Mesenchymal stem cell (in vitro differentiated cells and primary cell): ENCODE data around the gene GNB3.
A peak's percentile ranks its signal among the peaks of the same experiment; 100 is the strongest.
"Not testable (repeated sequence)": the region's sequence is repeated elsewhere in the genome, so short reads cannot be mapped to it uniquely, and the experiment has no call there.

Experiments used
- DNase-seq: peaks from one replicate; pipeline ENCODE4 v3.0.0-alpha.2; 2013
- H2AFZ ChIP-seq: one replicate; pipeline ENCODE4 v1.6.1; 2013; ENCODE audit warnings: low read depth, mild to moderate bottlenecking, control low read depth, inconsistent platforms, low read length, moderate library complexity
- H2AK5ac ChIP-seq: 2 replicates; pipeline ENCODE4 v1.6.1; 2013; ENCODE audit warnings: low read length, moderate library complexity, mild to moderate bottlenecking, inconsistent platforms; ENCODE audit not compliant: severe bottlenecking
- H2BK120ac ChIP-seq: one replicate; pipeline ENCODE4 v1.6.1; 2013; ENCODE audit warnings: low read depth, mild to moderate bottlenecking, inconsistent platforms, low read length, moderate library complexity
- H2BK12ac ChIP-seq, 2 experiments: one replicate each; pipeline ENCODE4 v1.6.1; 2013; ENCODE audit warnings: inconsistent platforms in 2 of 2, low read length in 2 of 2, mild to moderate bottlenecking in 2 of 2, moderate library complexity in 2 of 2, control low read depth in 1 of 2
- H2BK15ac ChIP-seq: one replicate; pipeline ENCODE4 v1.6.1; 2013; ENCODE audit warnings: mild to moderate bottlenecking, low read depth, inconsistent platforms; ENCODE audit not compliant: poor library complexity, severe bottlenecking
- H2BK5ac ChIP-seq: 2 replicates; pipeline ENCODE4 v1.6.1; 2013; ENCODE audit warnings: low read depth, mild to moderate bottlenecking, low read length, control low read depth, inconsistent platforms; ENCODE audit not compliant: poor library complexity, severe bottlenecking
- H3K14ac ChIP-seq, 2 experiments: one replicate each; pipeline ENCODE4 v1.6.1; 2013; ENCODE audit warnings: inconsistent platforms in 2 of 2, low read length in 2 of 2, control low read depth in 1 of 2, mild to moderate bottlenecking in 1 of 2, moderate library complexity in 1 of 2
- H3K18ac ChIP-seq, 2 experiments: one replicate each; pipeline ENCODE4 v1.6.1; 2013; ENCODE audit warnings: inconsistent platforms in 2 of 2, low read length in 2 of 2, control low read depth in 1 of 2, low read depth in 1 of 2, mild to moderate bottlenecking in 1 of 2
- H3K23ac ChIP-seq, 2 experiments: one replicate each; pipeline ENCODE4 v1.6.1; 2013; ENCODE audit warnings: inconsistent platforms in 2 of 2, low read length in 2 of 2, mild to moderate bottlenecking in 2 of 2, moderate library complexity in 2 of 2, control low read depth in 1 of 2
- H3K27ac ChIP-seq: 2 replicates; pipeline ENCODE4 v1.5.1; 2013; ENCODE audit warnings: mild to moderate bottlenecking, moderate library complexity, low read length, control low read depth, inconsistent platforms; ENCODE audit not compliant: poor library complexity, severe bottlenecking
- H3K27me3 ChIP-seq, 2 experiments: 2 replicates each; pipeline versions ENCODE4 v1.6.1 to v1.7.0; 2013; ENCODE audit warnings: low read length in 2 of 2, mild to moderate bottlenecking in 2 of 2, moderate library complexity in 2 of 2, control low read depth in 1 of 2, inconsistent platforms in 1 of 2; ENCODE audit not compliant: control insufficient read depth in 1 of 2, insufficient read depth in 1 of 2
- H3K36me3 ChIP-seq, 2 experiments: 2 replicates each; pipeline versions ENCODE4 v1.6.1 to v1.7.0; 2013; ENCODE audit warnings: low read length in 2 of 2, control low read depth in 1 of 2, inconsistent platforms in 1 of 2, low read depth in 1 of 2, mild to moderate bottlenecking in 1 of 2; ENCODE audit not compliant: insufficient read depth in 2 of 2, control insufficient read depth in 1 of 2
- H3K4ac ChIP-seq, 2 experiments: one replicate each; pipeline ENCODE4 v1.6.1; 2013; ENCODE audit warnings: inconsistent platforms in 2 of 2, low read length in 2 of 2, mild to moderate bottlenecking in 2 of 2, moderate library complexity in 2 of 2, control low read depth in 1 of 2, low read depth in 1 of 2
- H3K4me1 ChIP-seq: 2 replicates; pipeline ENCODE4 v1.6.1; 2013; ENCODE audit warnings: low read depth, low read length, control low read depth; ENCODE audit not compliant: control insufficient read depth, insufficient read depth
- H3K4me2 ChIP-seq: 2 replicates; pipeline ENCODE4 v1.6.1; 2013; ENCODE audit warnings: low read length, mild to moderate bottlenecking, inconsistent platforms; ENCODE audit not compliant: poor library complexity, severe bottlenecking
- H3K4me3 ChIP-seq, 2 experiments: 2 replicates each; pipeline versions ENCODE4 v1.5.1 to v1.7.0; 2013; ENCODE audit warnings: low read length in 2 of 2, mild to moderate bottlenecking in 2 of 2, control low read depth in 1 of 2, low read depth in 1 of 2; ENCODE audit not compliant: insufficient read depth in 1 of 2
- H3K79me1 ChIP-seq: replicated peaks from 2 replicates; pipeline ENCODE4 v1.6.1; 2013; ENCODE audit warnings: mild to moderate bottlenecking, control low read depth, low read length, inconsistent platforms; ENCODE audit not compliant: poor library complexity, severe bottlenecking
- H3K9ac ChIP-seq: 2 replicates; pipeline ENCODE4 v1.7.0; 2013; ENCODE audit warnings: mild to moderate bottlenecking, low read length, moderate library complexity
- H3K9me3 ChIP-seq: 2 replicates; pipeline ENCODE4 v1.7.0; 2013; ENCODE audit warnings: mild to moderate bottlenecking, low read length; ENCODE audit not compliant: control insufficient read depth
- H4K8ac ChIP-seq: one replicate; pipeline ENCODE4 v1.6.1; 2013; ENCODE audit warnings: inconsistent platforms, mild to moderate bottlenecking, low read length, moderate library complexity
- H4K91ac ChIP-seq: one replicate; pipeline ENCODE4 v1.6.1; 2013; ENCODE audit warnings: mild to moderate bottlenecking, low read length, inconsistent platforms
- WGBS: methylation state at CpG from one replicate; pipeline ENCODE4 v1.1.7; 2013; ENCODE audit warnings: mixed read lengths; 5-methylcytosine and 5-hydroxymethylcytosine counted together

GNB3 gene

DNA sequence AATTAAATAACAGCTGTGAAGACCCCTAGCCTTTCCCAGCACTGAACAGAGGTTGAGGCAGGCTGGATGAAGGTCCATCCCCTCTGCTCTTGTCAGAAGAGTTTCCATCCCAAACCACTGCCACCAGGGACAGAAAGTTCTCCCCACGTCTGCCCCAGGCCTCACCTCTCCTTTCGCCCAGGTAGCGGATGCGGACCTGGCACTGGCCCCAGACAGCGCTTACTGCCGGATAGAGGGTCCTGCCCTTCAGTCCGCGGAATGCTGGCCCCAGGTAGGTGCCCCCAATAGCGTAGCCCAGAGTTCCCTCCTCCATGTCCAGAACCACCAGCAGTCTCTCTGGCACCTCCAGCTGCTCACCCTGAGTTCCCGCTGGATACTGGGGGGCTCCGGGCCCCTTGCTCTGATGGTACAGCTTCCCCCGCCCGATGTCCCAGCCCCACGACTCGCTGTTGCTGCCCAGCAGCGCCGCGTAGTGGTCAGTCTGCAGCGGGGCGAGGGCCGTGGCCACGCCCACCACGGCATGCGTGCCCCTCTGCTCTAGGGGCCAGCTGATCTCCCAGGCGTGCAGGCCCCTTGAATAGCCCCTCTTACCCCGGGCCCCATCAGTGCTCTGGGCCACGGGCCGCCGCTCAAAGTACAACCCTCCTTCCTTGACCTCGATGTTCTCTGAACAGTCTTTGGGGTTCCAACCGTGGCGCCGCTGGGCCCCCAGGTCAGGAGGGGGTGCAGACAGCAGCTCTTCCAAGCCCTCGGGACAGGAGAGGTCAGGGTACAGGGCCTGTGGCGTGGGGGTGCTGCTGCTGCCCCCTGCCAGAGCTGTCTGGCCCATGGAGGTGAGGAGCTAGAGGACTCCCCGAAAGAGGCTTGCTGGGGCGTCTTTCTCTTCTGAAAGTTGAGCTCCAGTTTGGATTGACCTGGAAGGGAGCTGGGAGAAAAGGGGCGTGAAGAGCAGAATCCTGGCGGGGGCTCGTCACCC is 31.6 kb downstream of the GNB3 start:
- peak; percentile 73 for DNase-seq
- Histone ChIP-seq H3K79me1 (peaks cover 5% of the 10 kb centered on the region), H2AFZ (no peak overlapping the region), H2BK120ac (no peak overlapping the region), H3K4me1 (peaks cover 20% of the 10 kb centered on the region), H3K18ac (peak overlapping the region; percentile 67 to 92), H2BK15ac (peak overlapping the region; percentile 53), H2AK5ac (peak overlapping the region; percentile 39), H2BK12ac (no peak overlapping the region), H4K91ac (peak overlapping the region; percentile 34), H3K14ac (peak overlapping the region; percentile 62 to 93), H3K27me3 (no peaks in the 10 kb centered on the region), H4K8ac (peak overlapping the region; percentile 28), H3K4ac (peak overlapping the region; percentile 9 to 81), H3K36me3 (peaks cover 27 to 43% of the 10 kb centered on the region in 2 experiments), H3K23ac (peak overlapping the region in 1 of 2 experiments; percentile 98), H3K4me2 (peak overlapping the region; percentile 91), H2BK5ac (peak overlapping the region; percentile 22), H3K4me3 (peak overlapping the region; percentile 86 to 89), H3K9ac (peak overlapping the region; percentile 97), H3K27ac (peak overlapping the region; percentile 90), H3K9me3 (no peaks in the 10 kb centered on the region)
- WGBS, result 3% methylated on average over 36 of the region's 40 CpGs

DNA sequence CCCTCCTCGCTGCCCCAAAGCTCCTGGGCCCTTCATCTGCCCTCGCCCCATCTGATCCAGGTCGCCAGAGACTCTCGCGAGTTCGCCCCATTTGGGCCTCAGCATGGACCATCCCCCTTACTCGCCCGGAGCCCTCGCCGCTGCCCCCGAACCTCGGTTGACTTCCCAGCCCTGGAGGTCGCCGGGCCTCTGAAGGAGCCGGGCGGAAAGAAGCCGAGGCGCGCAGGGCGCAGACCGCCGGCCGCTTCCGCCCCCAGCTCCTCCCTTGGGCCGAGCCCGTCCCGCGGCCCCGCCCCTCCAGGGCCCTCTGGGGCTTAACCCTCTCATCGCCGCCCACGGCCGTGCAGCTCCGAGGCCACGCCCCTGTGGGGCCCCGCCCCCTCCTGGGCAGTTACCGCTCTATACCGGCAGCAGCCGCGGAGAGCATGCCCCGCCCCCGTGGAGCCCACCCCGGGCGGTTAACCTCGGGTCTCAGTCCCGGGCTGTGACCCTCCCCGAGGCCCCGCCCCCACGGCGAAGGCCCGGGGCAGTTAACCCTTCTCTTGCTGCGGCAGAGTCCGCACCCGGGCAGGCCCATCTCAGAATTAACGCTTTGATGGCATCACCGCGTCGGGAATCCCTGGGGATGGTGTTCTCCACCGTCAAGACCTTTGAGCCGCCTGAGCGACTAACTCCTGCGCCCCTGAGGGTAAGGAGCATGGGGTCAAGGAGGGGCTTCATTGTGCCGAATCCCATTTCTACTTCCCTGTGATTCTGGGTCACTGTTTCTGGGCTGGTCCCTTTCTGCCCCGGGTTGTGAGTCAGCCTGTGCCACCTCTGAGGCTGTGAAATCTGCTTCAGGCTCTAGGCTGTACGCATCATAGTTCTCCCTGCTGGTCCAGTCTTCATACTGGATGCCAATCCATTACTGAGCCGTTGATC is 32.6 kb downstream of the GNB3 start, which contains the start of gene SPSB2:
Gene SPSB2 (minus strand): TSS at position 210 of the 921 bp plus-strand sequence. CDS start 402 bp downstream, outside the sequence.
- Histone ChIP-seq H3K36me3 (peaks cover 27 to 44% of the 10 kb centered on the region in 2 experiments), H2BK15ac (peak within 1 kb of the TSS; percentile 53), H3K9ac (peak within 1 kb of the TSS; percentile 97), H3K4me1 (peaks cover 20% of the 10 kb centered on the region), H3K4ac (peak within 1 kb of the TSS; percentile 9 to 81), H4K91ac (peak within 1 kb of the TSS; percentile 80), H3K9me3 (no peaks in the 10 kb centered on the region), H2BK5ac (peak within 1 kb of the TSS; percentile 22), H2AFZ (peak within 1 kb of the TSS; percentile 73), H3K18ac (peak within 1 kb of the TSS; percentile 67 to 94), H3K4me3 (peak within 1 kb of the TSS; percentile 86 to 89), H3K14ac (peak within 1 kb of the TSS; percentile 62 to 93), H4K8ac (peak within 1 kb of the TSS; percentile 28), H2BK12ac (peak within 1 kb of the TSS in 1 of 2 experiments; percentile 87), H2BK120ac (peak within 1 kb of the TSS; percentile 42), H3K4me2 (peak within 1 kb of the TSS; percentile 91), H3K79me1 (peaks cover 7% of the 10 kb centered on the region), H3K23ac (peak within 1 kb of the TSS in 1 of 2 experiments; percentile 98), H3K27ac (peak within 1 kb of the TSS; percentile 90), H2AK5ac (peak within 1 kb of the TSS; percentile 51), H3K27me3 (no peaks in the 10 kb centered on the region)
- WGBS, result 2% methylated on average over 64 of the region's 66 CpGs
- DNase-seq, result peak; percentile 96

DNA sequence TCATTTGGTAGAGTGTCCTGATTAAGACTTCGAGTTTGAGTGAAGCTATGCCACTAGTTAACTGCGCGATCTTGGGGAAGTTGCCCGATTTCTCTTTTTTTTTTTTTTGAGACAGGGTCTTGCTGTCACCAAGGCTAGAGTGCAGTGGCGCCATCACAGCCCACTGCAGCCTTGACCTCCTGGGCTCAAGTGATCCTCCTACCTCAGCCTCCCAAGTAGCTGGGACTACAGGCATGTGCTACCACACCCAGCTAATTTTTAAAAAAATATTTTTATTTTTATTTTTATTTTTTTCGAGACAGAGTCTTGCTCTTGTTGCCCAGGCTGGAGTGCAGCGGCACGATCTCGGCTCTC is 33.3 kb downstream of the GNB3 start:
- Histone ChIP-seq H3K4me3 (peak overlapping the region; percentile 86 to 89), H3K4ac (peak overlapping the region in 1 of 2 experiments; percentile 78), H3K4me2 (peak overlapping the region; percentile 25), H3K27ac (peak overlapping the region; percentile 69), H2AK5ac (peak overlapping the region; percentile 51), H3K9ac (peak overlapping the region; percentile 97), H2BK12ac (peak overlapping the region in 1 of 2 experiments; percentile 6), H3K14ac (peak overlapping the region in 1 of 2 experiments; percentile 83), H3K18ac (peak overlapping the region in 1 of 2 experiments; percentile 94), H3K4me1 (peaks cover 15% of the 10 kb centered on the region), H3K36me3 (peaks cover 27 to 40% of the 10 kb centered on the region in 2 experiments)
- H4K8ac ChIP-seq, H2BK15ac ChIP-seq, H2AFZ ChIP-seq, DNase-seq, H3K23ac ChIP-seq, H3K9me3 ChIP-seq, H3K27me3 ChIP-seq, H2BK120ac ChIP-seq, H3K79me1 ChIP-seq, H4K91ac ChIP-seq, H2BK5ac ChIP-seq: not testable (repeated sequence)
- 87% methylated on average over 8 of the region's 9 CpGs for WGBS
